GM08714 (cell line): ENCODE data around the gene MYLK3.
A peak's percentile ranks its signal among the peaks of the same experiment; 100 is the strongest.
"Not testable (repeated sequence)": the region's sequence is repeated elsewhere in the genome, so short reads cannot be mapped to it uniquely, and the experiment has no call there.

ENCODE experiments used
- H3K4me3 ChIP-seq: fragments of 200-500 bp; sonication (Bioruptor generic); 2 replicates; pipeline ENCODE4 v1.5.1; 2014; ENCODE audit warnings: mild to moderate bottlenecking, low read length, inconsistent platforms
- ZNF274 ChIP-seq: IDR thresholded peaks from 2 replicates; pipeline ENCODE4 v1.6.1; 2012; ENCODE audit warnings: mild to moderate bottlenecking, low read depth, low read length

The MYLK3 gene

DNA sequence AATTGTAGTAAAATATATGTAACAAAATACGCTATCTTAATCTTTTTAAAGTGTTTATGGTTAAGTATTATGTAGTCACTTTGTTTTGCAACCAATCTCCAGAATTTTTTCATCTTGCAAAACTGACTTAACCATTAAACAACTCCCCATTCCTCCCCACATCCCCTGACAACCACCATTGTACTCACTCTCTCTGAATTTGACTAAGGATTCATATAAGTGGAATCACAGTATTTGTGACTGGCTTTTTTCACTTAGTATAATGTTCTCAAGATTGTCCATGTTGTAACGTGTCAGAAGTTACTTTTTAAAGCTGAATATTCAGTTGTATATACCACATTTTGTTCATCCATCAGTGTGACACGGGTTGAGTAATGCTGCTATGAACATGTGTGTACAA is 48.1 kb downstream of the MYLK3 start:
- no peak for TF ChIP-seq ZNF274
- no peak overlapping the region for H3K4me3 ChIP-seq

DNA sequence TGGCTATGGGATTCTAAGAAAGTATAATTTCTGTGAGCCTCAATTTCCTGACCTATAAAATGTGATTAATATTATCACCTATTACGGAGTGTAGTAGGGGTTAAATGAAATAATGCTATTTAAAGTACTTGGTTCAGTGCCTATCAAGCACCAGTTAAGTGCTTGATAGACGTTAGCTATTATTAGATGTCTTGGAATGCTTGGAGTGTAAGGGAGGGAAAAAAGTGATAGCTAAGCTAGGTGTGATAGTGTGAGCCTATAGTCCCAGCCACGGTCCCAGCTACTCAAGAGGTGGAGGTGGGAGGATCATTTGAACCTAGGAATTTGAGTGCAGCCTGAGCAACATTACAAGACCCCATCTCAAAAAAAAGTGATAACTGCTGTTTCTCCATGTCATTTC is 51.2 kb downstream of the MYLK3 start:
- H3K4me3 ChIP-seq: no peak overlapping the region
- no peak for TF ChIP-seq ZNF274

DNA sequence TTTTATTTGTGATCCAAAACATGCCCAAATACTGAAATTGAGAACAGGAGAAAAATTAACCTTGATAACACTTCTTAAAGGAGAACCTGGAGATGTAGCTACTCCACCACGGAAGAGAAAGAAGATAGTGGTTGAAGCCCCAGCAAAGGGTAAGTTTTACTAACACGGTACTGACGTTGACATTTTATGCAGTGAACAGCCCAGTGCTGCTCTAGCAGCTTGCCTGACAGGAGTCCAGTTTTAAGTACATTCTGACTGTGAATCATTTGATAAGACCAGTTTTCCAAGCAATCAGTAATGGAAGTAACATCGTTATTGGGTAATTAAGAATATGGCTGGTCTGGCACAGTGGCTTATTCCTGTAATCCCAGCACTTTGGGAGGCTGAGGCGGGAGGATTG is 52.2 kb downstream of the MYLK3 start:
- H3K4me3 ChIP-seq: no peak overlapping the region
- TF ChIP-seq ZNF274: no peak

DNA sequence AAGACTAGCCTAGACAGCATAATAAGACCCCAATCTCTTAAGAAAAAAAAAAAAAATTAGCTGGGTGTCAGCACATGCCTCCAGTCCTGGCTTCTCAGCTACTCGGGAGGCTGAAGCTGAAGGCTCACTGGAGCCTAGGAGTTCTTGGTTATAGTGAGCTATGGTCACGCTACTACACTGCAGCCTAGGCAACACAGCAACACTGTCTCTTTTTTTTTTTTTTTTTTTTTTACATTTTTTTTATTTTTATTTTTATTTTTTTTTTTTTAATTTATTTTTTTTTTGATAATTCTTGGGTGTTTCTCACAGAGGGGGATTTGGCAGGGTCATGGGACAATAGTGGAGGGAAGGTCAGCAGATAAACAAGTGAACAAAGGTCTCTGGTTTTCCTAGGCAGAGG is 54.5 kb downstream of the MYLK3 start:
- no peak for TF ChIP-seq ZNF274
- H3K4me3 ChIP-seq: no peak overlapping the region

DNA sequence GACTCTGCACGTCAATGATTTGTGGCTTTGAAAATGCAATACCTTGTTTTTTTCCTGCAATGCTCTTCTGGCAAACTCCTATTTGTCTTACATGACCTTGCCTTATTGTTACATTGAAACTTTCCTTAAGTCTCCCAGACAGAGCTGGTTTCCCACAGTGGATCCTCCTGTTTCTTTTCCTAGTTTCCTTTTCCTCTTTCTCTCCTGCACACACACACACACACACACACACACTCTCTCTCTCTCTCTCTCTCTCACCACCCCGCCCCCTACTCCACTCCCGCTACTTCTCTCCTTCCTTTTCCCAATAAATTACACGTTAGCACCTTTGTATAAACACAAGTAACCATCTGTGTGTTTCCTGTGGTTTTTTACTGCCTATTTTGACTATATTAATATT is 56.4 kb downstream of the MYLK3 start:
- no peak for TF ChIP-seq ZNF274
- H3K4me3 ChIP-seq: peak overlapping the region; percentile 92

DNA sequence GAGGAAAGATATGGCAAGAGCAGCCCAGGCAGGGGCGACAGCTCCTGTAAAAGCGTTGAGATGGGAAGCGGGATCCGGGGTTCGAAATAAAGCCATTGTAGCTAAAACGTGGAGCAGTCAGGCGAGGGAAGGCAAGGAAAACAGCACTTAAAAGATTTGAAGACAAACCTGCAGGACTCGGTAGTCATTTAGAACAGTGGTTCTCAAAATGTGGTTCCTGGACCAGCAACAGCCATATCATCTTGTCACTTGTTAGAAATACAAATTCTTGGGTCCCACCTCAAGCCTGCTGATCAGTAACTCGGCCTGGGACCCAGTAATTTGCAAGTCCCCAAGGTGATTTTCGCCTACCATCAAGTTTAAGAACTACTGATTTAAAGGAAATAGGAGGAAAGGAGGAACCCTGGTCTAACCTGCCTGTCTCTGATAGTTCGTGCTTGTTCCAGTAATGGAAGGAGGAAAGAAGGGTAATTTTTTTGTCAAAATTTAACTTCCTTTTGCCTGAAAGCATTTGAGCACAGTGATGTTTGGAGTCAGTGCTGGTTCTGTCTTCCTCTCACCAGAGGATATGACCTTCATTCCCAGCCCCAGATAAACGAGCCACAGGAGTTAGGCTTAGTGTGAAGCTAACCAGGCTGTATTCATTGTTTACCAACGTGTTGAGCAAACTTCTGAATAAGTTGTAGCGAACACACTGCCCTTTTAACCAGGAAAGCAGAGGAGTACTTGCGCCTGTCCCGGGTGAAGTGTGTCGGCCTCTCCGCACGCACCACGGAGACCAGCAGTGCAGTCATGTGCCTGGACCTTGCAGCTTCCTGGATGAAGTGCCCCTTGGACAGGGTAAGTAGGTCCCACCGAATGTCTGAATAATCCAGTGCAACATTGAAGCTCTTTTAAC is 57.6 kb downstream of the MYLK3 start:
- peak overlapping the region; percentile 92 for H3K4me3 ChIP-seq
- TF ChIP-seq ZNF274: no peak

DNA sequence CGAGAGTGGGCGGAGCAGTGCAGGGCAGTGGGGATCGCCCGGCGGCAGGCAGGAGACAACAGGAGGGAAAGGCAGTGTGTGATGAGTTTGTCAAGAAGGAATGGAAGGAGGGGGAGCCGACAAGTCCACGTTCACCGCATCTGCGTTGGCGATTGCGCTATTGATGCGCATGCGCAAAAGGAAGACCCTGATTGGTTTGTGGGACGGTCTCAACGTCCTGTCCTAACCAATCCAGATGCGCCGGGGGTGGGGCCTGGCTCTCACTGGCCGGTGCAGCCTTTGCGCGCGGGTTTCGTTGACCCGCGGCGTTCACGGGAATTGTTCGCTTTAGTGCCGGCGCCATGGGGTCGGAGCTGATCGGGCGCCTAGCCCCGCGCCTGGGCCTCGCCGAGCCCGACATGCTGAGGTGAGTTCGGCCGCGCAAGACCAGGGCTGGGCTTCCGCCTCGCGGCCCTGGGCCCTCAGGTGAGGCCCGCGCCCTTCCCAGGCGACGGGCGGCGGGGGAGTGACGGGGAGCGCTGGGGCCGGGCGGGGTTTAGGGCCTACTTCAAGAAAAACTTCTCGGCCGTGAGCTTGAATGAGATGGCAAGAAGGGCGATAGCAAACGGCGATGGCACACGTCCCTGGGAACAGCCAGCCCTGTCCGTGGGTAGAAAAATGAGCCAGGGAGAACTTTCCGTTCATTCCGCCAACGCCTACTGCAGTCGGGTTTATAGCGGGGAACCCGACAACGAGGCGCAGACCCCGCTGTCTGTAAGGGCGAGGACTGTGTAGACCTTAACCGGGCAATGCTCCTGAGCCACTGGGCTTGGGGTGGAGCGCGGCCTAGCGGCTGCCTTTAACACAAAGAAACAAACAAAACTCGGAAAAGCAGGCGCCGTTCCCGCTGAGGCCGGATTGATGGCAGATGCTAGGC is 58.5 kb downstream of the MYLK3 start, which contains the start of gene ORC6:
TSS of gene ORC6 (plus strand) at position 295 of the 916 bp plus-strand sequence. CDS start at position 342, 47 bp downstream.
- peak within 1 kb of the TSS; percentile 93 for H3K4me3 ChIP-seq

DNA sequence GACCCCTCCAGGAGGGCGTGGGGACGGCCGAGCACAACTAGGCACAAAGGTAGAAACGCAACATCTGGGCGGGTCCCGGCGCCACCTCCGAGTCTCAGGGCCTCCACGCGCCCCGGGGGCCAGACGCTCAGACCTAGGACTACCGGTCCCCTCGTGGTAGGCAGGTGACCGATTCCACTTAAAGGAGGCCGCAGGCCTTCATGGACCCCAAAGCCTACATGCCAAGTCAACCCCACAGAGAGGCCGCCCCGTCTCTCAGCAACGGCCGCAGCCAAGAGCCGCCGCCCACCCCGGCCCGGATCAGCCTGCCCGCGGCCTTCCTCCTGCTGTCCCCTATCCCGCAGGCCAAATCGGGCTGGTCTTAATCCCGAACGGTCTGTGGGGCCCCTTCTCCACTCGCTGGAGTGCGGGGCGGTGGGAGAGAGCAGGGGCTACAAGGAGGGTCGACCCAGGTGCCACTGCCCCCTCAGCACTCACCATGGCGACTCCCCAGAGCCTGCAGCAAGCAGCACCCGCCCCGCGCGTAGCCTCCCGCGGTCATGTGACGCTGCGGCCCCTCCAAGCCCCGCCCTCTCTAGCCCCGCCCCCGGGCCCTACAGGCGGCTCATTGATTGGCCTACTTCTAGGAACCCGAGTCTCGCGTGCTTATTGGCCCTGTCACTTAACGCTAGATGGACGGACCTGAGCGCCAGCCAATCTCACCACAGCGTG is 59.3 kb downstream of the MYLK3 start, which contains the start of gene VPS35:
TSS of gene VPS35 (minus strand) at position 525 of the 711 bp plus-strand sequence. CDS start at position 480, 45 bp downstream.
- TF ChIP-seq ZNF274: no peak
- H3K4me3 ChIP-seq: peak within 1 kb of the TSS; percentile 93

More for the DNA sequence above, 58.5 kb downstream of the MYLK3 start, which contains the start of gene ORC6:
- no peak for TF ChIP-seq ZNF274

DNA sequence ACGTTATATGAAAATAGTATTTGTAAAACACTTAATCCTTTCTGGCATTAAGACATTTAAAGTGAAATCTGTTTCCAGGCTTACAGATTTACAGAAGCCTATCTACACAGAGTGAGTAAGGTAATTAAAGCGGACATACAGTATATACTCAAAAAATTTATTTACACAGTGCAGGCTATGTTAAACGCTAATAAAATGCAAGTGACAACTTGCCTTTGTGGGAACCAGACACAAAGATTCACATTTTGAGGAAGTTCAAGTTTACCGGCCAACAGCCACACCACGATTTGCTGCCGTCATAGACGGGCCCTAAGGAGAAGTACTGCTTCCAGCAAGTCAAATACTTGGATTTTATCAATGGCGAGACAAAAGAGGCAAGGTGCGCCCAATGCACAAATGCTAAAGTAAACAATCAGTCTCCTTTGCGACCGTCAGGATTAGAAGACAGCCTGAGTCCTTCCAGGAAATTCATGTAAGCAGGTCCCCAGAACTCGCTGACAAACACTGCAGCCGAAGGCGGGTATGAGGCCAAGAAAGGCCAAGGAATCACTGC is 60.0 kb downstream of the MYLK3 start:
- TF ChIP-seq ZNF274: no peak
- H3K4me3 ChIP-seq: peak overlapping the region; percentile 93

DNA sequence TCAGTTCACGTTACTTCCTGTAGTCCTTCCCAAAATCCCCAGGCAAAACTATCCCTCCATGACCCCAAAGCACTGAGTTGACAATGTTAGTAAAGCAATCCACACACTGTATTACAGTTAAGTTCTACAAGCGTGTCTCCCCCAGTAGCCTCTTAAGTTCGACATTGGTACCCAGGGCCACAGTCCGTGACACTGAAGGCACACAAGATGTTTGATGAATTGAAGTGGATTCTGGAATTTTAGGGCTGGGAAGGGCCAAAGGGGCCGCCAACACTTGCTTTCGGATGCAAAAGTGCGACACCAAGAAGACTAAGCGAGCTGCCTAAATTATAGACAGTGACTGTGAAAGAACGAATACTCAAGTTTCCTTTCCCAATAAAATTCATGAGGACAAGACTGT is 60.7 kb downstream of the MYLK3 start:
- TF ChIP-seq ZNF274: no peak
- peak overlapping the region; percentile 93 for H3K4me3 ChIP-seq

DNA sequence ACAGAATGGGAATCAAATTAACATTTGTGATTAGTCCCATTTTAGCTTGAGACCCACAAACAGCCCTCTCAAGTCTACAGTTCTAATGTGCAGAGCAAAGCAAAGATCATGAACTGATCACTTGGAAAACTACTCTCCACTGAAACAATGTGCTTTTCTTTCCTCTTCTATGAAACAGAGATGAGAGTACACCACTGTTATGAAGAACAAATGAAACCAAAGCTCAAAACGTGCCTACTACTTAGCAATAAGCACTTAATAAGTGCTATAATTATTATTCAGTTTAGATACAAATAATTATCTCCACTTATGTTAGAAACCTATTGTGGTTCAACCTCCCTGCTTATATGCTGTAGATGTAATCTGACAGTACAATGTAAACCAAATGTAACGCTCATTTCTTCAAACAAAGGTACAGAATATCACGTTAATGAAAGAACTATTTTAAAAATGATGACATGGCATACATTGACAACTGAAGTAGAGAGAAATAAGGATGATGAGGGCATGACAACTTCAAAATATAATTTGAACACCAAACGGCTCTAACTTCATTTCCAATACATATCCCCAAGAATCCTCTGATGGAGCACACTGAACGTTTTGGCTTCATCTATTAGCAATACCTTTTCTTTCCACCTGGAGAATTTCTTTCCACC is 61.2 kb downstream of the MYLK3 start:
- H3K4me3 ChIP-seq: peak overlapping the region; percentile 93
- TF ChIP-seq ZNF274: no peak

DNA sequence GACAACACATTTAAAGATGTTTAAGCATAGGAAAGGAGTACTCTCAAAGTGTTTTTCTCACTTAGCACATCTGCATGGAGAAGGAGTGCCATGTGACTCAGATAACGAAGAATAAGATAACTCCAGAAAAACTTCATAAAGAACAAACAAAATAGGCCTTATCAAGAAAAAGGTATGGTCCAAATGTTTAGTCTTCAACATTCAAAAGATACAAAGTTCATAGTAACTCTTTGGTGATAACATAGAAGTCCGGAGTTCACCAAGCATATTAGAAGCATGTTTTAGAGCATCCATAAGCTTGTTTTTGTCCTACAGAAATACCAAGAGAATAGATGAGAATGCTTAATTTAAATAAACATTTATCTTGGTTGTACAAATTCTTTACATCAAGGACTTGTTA is 66.3 kb downstream of the MYLK3 start:
- H3K4me3 ChIP-seq: not testable (repeated sequence)

DNA sequence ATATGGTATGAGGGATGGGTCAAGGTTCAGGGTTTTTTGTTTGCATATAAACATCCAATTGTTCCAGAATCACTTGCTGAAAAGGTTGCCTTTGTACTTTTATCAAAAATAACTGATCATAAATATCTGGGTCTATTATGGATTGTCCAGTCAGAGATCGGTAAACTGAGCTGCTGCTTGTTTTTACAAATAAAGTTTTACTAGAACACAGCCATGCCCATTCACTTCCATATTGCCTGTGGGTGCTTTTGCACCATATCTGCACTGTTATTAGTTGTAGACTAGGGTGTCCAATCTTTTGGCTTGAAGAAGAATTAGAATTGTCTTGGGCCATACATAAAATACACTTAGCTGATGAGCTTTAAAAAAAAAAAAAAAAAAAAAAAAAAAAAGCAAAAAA is 70.2 kb downstream of the MYLK3 start:
- H3K4me3 ChIP-seq: not testable (repeated sequence)
